Suprapubic skin (tissue), 4 donors: ENCODE measurements around the gene CYP2R1.

Experiments used
- CTCF ChIP-seq, 2 donors: fragments of 200-600 bp in 1 of 2; fragments of 450-650 bp in 1 of 2; sonication (generic) in 1 of 2; IDR thresholded peaks; one replicate each; pipeline ENCODE4 v1.5.1; 2016 to 2019; ENCODE audit warnings: antibody characterized with exemption in 2 of 2, mild to moderate bottlenecking in 1 of 2, moderate library complexity in 1 of 2
- POLR2A ChIP-seq, 2 donors: fragments of 450-650 bp; IDR thresholded peaks; one replicate each; pipeline ENCODE4 v1.6.1; 2017; ENCODE audit warnings: antibody characterized with exemption in 2 of 2, mild to moderate bottlenecking in 2 of 2, moderate library complexity in 2 of 2
- POLR2AphosphoS5 ChIP-seq, 3 donors: sonication (generic); formaldehyde crosslinking; IDR thresholded peaks; one replicate each; pipeline ENCODE4 v1.6.1; 2017; ENCODE audit warnings: antibody characterized with exemption in 3 of 3

- TF ChIP-seq CTCF (IDR thresholded peaks at IDR 0.05), result no peak
- no peak for TF ChIP-seq POLR2AphosphoS5 (IDR thresholded peaks at IDR 0.05)
- TF ChIP-seq POLR2A (IDR thresholded peaks at IDR 0.05), result no peak
Observed at GRCh38 chr11:14916403-14916802, 24.4 kb upstream of the CYP2R1 start.
